ENCODE measurements around the gene PHAF1.

DNA sequence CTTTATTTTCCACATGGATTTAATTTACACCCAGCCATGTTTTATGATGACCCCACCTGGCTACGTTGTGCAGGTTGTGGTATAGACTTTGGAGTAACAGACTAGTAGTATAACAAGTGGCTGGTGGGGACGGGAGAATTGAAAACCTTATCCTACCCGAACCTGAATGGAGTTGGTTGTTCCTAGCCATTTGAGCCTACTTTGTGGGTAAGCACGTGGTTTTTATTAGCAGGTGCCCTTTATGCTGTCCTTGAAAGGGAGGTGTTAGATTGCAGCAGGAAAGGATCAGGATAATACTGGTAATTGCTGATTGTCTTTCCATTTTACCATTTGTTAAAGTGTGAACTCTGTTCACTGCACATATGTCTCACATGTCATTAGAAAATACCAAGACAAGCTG is 31.9 kb upstream of the PHAF1 start:
- TF ChIP-seq, protein P1, sequence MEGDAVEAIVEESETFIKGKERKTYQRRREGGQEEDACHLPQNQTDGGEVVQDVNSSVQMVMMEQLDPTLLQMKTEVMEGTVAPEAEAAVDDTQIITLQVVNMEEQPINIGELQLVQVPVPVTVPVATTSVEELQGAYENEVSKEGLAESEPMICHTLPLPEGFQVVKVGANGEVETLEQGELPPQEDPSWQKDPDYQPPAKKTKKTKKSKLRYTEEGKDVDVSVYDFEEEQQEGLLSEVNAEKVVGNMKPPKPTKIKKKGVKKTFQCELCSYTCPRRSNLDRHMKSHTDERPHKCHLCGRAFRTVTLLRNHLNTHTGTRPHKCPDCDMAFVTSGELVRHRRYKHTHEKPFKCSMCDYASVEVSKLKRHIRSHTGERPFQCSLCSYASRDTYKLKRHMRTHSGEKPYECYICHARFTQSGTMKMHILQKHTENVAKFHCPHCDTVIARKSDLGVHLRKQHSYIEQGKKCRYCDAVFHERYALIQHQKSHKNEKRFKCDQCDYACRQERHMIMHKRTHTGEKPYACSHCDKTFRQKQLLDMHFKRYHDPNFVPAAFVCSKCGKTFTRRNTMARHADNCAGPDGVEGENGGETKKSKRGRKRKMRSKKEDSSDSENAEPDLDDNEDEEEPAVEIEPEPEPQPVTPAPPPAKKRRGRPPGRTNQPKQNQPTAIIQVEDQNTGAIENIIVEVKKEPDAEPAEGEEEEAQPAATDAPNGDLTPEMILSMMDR (IDR thresholded peaks at IDR 0.05), result no peak
- no peak for TF ChIP-seq POLR2A (IDR thresholded peaks at IDR 0.05)

Data from thyroid gland (tissue), 4 donors.